ENCODE results near the gene FLT3LG. TPM values are rescaled to one million over a fixed set of nuclear protein-coding genes. Genes with fewer than 3 reads are reported as not detected.
A peak's percentile ranks its signal among the peaks of the same experiment; 100 is the strongest.

Gene FLT3LG
- total RNA-seq, 1 donor from 2014 or later, result 17.7 TPM

GRCh38 chr19:49427855-49428546 lies 46.0 kb upstream of the FLT3LG start:
- H3K27ac Mint-ChIP-seq, result no peak overlapping the region
- no peak for TF ChIP-seq CTCF (IDR thresholded peaks at IDR 0.05)
- intact Hi-C loops (cut with micrococcal nuclease), result loop anchor here (2.0 kb wide), 1 partner anchor 15 kb away; no protein-coding TSS in a partner anchor
- H3K4me3 Mint-ChIP-seq, result peak overlapping the region; percentile 70
- no peaks in the 10 kb centered on the region for H3K36me3 Mint-ChIP-seq (ENCODE audit: low read depth)
- DNase-seq (no peak), ATAC-seq (ENCODE audit: low read depth) (peak; percentile 61)
- POLR2A ChIA-PET, result interaction anchor here (1.7 kb wide), 1 partner anchor 87 kb away, joined by 6 read pairs; no protein-coding TSS in a partner anchor
- CTCF ChIA-PET, result no interaction called here
- peaks cover 51% of the 10 kb centered on the region for H3K4me1 Mint-ChIP-seq
- H3K9me3 Mint-ChIP-seq, result no peaks in the 10 kb centered on the region
- peaks cover 73% of the 10 kb centered on the region for H3K27me3 Mint-ChIP-seq

- TF ChIP-seq CTCF (IDR thresholded peaks at IDR 0.05), result no peak
- Mint-ChIP-seq H3K27ac (no peak overlapping the region), H3K27me3 (peaks cover 73% of the 10 kb centered on the region), H3K9me3 (no peaks in the 10 kb centered on the region), H3K36me3 (ENCODE audit: low read depth) (no peaks in the 10 kb centered on the region), H3K4me1 (peaks cover 50% of the 10 kb centered on the region), H3K4me3 (peak overlapping the region; percentile 70)
- DNase-seq, result no peak
- no peak for ATAC-seq (ENCODE audit: low read depth)
- POLR2A ChIA-PET, result interaction anchor here (0.7 to 1.9 kb wide), 4 partner anchors 20 to 92 kb away, joined by 3 to 12 read pairs (median 5); partner anchors contain the start of gene ALDH16A1
- intact Hi-C loops (cut with micrococcal nuclease), result loop anchor here (2.0 kb wide), 1 partner anchor 14 kb away; no protein-coding TSS in a partner anchor
- CTCF ChIA-PET, result interaction anchor here (0.7 kb wide), 1 partner anchor 15 kb away, joined by 3 read pairs; no protein-coding TSS in a partner anchor
Measured at GRCh38 chr19:49428547-49429451, 45.2 kb upstream of the FLT3LG start.

GRCh38 chr19:49430172-49430677 lies 43.8 kb upstream of the FLT3LG start:
- peaks cover 74% of the 10 kb centered on the region for H3K27me3 Mint-ChIP-seq

GRCh38 chr19:49430678-49431329 lies 43.2 kb upstream of the FLT3LG start:
- POLR2A ChIA-PET, result interaction anchor here (0.7 to 1.9 kb wide), 2 partner anchors 15 to 22 kb away, joined by 3 to 4 read pairs; no protein-coding TSS in a partner anchor
- intact Hi-C loops (cut with micrococcal nuclease), result no loop called here
- Mint-ChIP-seq H3K9me3 (no peaks in the 10 kb centered on the region), H3K27ac (no peak overlapping the region), H3K27me3 (peaks cover 74% of the 10 kb centered on the region), H3K36me3 (ENCODE audit: low read depth) (no peaks in the 10 kb centered on the region), H3K4me3 (no peak overlapping the region), H3K4me1 (peaks cover 48% of the 10 kb centered on the region)
- no peak for DNase-seq
- no peak for ATAC-seq (ENCODE audit: low read depth)
- CTCF ChIA-PET, result interaction anchor here (1.1 to 1.5 kb wide), 3 partner anchors 39 to 205 kb away, joined by 3 to 5 read pairs (median 4); no protein-coding TSS in a partner anchor
- TF ChIP-seq CTCF (IDR thresholded peaks at IDR 0.05), result no peak

More at GRCh38 chr19:49430172-49430677, 43.8 kb upstream of the FLT3LG start:
- POLR2A ChIA-PET, result interaction anchor here (0.8 to 1.9 kb wide), 3 partner anchors 10 to 23 kb away, joined by 3 to 4 read pairs (median 3); partner anchors contain the start of gene ALDH16A1
- H3K4me3 Mint-ChIP-seq, result no peak overlapping the region
- no peaks in the 10 kb centered on the region for H3K9me3 Mint-ChIP-seq
- H3K4me1 Mint-ChIP-seq, result peaks cover 46% of the 10 kb centered on the region
- intact Hi-C loops (cut with micrococcal nuclease), result no loop called here
- no peak for TF ChIP-seq CTCF (IDR thresholded peaks at IDR 0.05)
- CTCF ChIA-PET, result interaction anchor here (1.1 to 1.3 kb wide), 2 partner anchors 129 to 204 kb away, joined by 3 to 5 read pairs; no protein-coding TSS in a partner anchor
- no peaks in the 10 kb centered on the region for H3K36me3 Mint-ChIP-seq (ENCODE audit: low read depth)
- no peak for ATAC-seq (ENCODE audit: low read depth)
- H3K27ac Mint-ChIP-seq, result no peak overlapping the region
- DNase-seq, result no peak

All from activated B cell treated with CpG ODN at 0.5 μM for 24 hours (primary cell).